HEK293 (cell line): ENCODE data around the gene ATP13A3.

Experiments
- CTCF ChIA-PET: fragments of 350-600 bp; formaldehyde crosslinking; extraction: SDS; loops from one replicate; lab custom pipeline; 2021; ENCODE audit warnings: antibody characterized with exemption; lab: Yijun Ruan, JAX
- POLR2A ChIA-PET: fragments of 300-600 bp; formaldehyde crosslinking; extraction: SDS; loops from one replicate; lab custom pipeline; 2020; ENCODE audit warnings: antibody characterized with exemption, inconsistent platforms; lab: Yijun Ruan, JAX
- H3K27ac ChIP-seq: fragments of 200-500 bp; sonication (Bioruptor generic); 2 replicates; pipeline ENCODE4 v1.5.1; 2014; ENCODE audit warnings: low read depth, low read length, control low read depth, inconsistent platforms; ENCODE audit errors: extremely low read depth
- H3K36me3 ChIP-seq, 2 experiments: fragments of 200-500 bp in 1 of 2; sonication (Bioruptor generic) in 1 of 2; 1 replicate in 1 of 2; 2 replicates in 1 of 2; pipeline ENCODE4 v1.5.1; 2014 to 2017; ENCODE audit warnings: inconsistent platforms in 2 of 2, low read length in 2 of 2; ENCODE audit not compliant: control insufficient read depth in 2 of 2, insufficient read depth in 1 of 2
- H3K4me1 ChIP-seq: fragments of 200-500 bp; sonication (Bioruptor generic); 2 replicates; pipeline ENCODE4 v1.5.1; 2014; ENCODE audit warnings: mild to moderate bottlenecking, low read length, inconsistent platforms; ENCODE audit not compliant: control insufficient read depth, insufficient read depth
- H3K4me3 ChIP-seq: 2 replicates; pipeline ENCODE4 v1.5.1; 2011; ENCODE audit warnings: low read depth, mild to moderate bottlenecking, control low read depth, low read length, moderate library complexity
- H3K9me3 ChIP-seq: fragments of 200-500 bp; sonication (Bioruptor generic); 2 replicates; pipeline ENCODE4 v1.5.1; 2014; ENCODE audit warnings: low read depth, low read length, inconsistent platforms; ENCODE audit not compliant: control insufficient read depth, insufficient read depth
- GLIS2 ChIP-seq: fragments of 450-650 bp; formaldehyde crosslinking; IDR thresholded peaks from 2 replicates; pipeline ENCODE4 v1.5.1; 2016; ENCODE audit warnings: missing biosample characterization, missing genetic modification characterization
- HOXD13 ChIP-seq: sonication (generic); formaldehyde crosslinking; IDR thresholded peaks from 2 replicates; pipeline ENCODE4 v1.8.0; 2022; ENCODE audit warnings: missing genetic modification reagents, borderline replicate concordance
- KLF10 ChIP-seq: fragments of 450-650 bp; IDR thresholded peaks from 2 replicates; pipeline ENCODE4 v1.5.1; 2018; ENCODE audit warnings: missing biosample characterization, mild to moderate bottlenecking, missing genetic modification characterization
- PRDM6 ChIP-seq: fragments of 450-650 bp; formaldehyde crosslinking; IDR thresholded peaks from 2 replicates; pipeline ENCODE4 v1.5.1; 2017; ENCODE audit warnings: missing biosample characterization, missing genetic modification characterization
- YY2 ChIP-seq: fragments of 450-650 bp; formaldehyde crosslinking; IDR thresholded peaks from 2 replicates; pipeline ENCODE4 v1.5.1; 2016; ENCODE audit warnings: missing biosample characterization, missing genetic modification characterization
- ZBTB48 ChIP-seq: fragments of 450-650 bp; formaldehyde crosslinking; IDR thresholded peaks from 2 replicates; pipeline ENCODE4 v1.5.1; 2016; ENCODE audit warnings: missing biosample characterization, missing genetic modification characterization
- ZFHX2 ChIP-seq: fragments of 450-650 bp; formaldehyde crosslinking; conservative IDR thresholded peaks from 2 replicates; pipeline ENCODE4 v1.5.1; 2016; ENCODE audit warnings: missing biosample characterization, missing genetic modification characterization
- ZIC2 ChIP-seq: fragments of 450-650 bp; formaldehyde crosslinking; IDR thresholded peaks from 2 replicates; pipeline ENCODE4 v1.5.1; 2016; ENCODE audit warnings: missing biosample characterization, missing genetic modification characterization
- ZNF2 ChIP-seq: fragments of 450-650 bp; formaldehyde crosslinking; IDR thresholded peaks from 2 replicates; pipeline ENCODE4 v1.5.1; 2016; ENCODE audit warnings: missing biosample characterization, missing genetic modification characterization
- ZNF324 ChIP-seq: fragments of 450-650 bp; formaldehyde crosslinking; IDR thresholded peaks from 2 replicates; pipeline ENCODE4 v1.5.1; 2016; ENCODE audit warnings: missing biosample characterization, missing genetic modification characterization
- ZNF514 ChIP-seq: fragments of 450-650 bp; formaldehyde crosslinking; IDR thresholded peaks from 2 replicates; pipeline ENCODE4 v1.5.1; 2016; ENCODE audit warnings: missing biosample characterization, missing genetic modification characterization
- ZNF544 ChIP-seq: fragments of 450-650 bp; formaldehyde crosslinking; IDR thresholded peaks from 2 replicates; pipeline ENCODE4 v1.5.0; 2017; ENCODE audit warnings: missing biosample characterization, missing genetic modification characterization
- ZNF600 ChIP-seq: fragments of 450-650 bp; formaldehyde crosslinking; IDR thresholded peaks from 2 replicates; pipeline ENCODE4 v1.5.1; 2016; ENCODE audit warnings: missing biosample characterization, missing genetic modification characterization
- ZNF626 ChIP-seq: fragments of 450-650 bp; sonication (Bioruptor Pico); formaldehyde crosslinking; IDR thresholded peaks from 2 replicates; pipeline ENCODE4 v1.5.1; 2018; ENCODE audit warnings: missing biosample characterization, missing genetic modification characterization, inconsistent platforms
- ZNF654 ChIP-seq: fragments of 450-650 bp; formaldehyde crosslinking; IDR thresholded peaks from 2 replicates; pipeline ENCODE4 v1.5.1; 2016; ENCODE audit warnings: low read depth, missing biosample characterization, missing genetic modification characterization
- ZNF660 ChIP-seq: fragments of 450-650 bp; IDR thresholded peaks from 2 replicates; pipeline ENCODE4 v1.5.1; 2018; ENCODE audit warnings: missing biosample characterization, mild to moderate bottlenecking, missing genetic modification characterization
- ZNF704 ChIP-seq: fragments of 450-650 bp; formaldehyde crosslinking; IDR thresholded peaks from 2 replicates; pipeline ENCODE4 v1.5.1; 2016; ENCODE audit warnings: missing biosample characterization, missing genetic modification characterization
- ZNF777 ChIP-seq: fragments of 450-650 bp; formaldehyde crosslinking; IDR thresholded peaks from 2 replicates; pipeline ENCODE4 v1.5.1; 2017; ENCODE audit warnings: missing biosample characterization, missing genetic modification characterization, borderline replicate concordance
- TF ChIP-seq, protein P1 (sequence below): fragments of 450-650 bp; formaldehyde crosslinking; IDR thresholded peaks from 2 replicates; pipeline ENCODE4 v1.5.1; 2016; ENCODE audit warnings: missing biosample characterization, missing genetic modification characterization
- TF ChIP-seq, protein P2 (sequence below): fragments of 450-650 bp; formaldehyde crosslinking; IDR thresholded peaks from 2 replicates; pipeline ENCODE4 v1.5.1; 2016; ENCODE audit warnings: missing biosample characterization, missing genetic modification characterization
- TF ChIP-seq, protein P3 (sequence below): fragments of 450-650 bp; formaldehyde crosslinking; IDR thresholded peaks from 2 replicates; pipeline ENCODE4 v1.5.1; 2016; ENCODE audit warnings: missing biosample characterization, missing genetic modification characterization, low read depth

The ATP13A3 gene

GRCh38 chr3:194404365-194405140, 82.2 kb downstream of the ATP13A3 start:
- Histone ChIP-seq H3K27ac (no peak overlapping the region), H3K4me3 (no peak overlapping the region), H3K9me3 (no peaks in the 10 kb centered on the region), H3K4me1 (no peaks in the 10 kb centered on the region), H3K36me3 (peaks cover 0 to 46% of the 10 kb centered on the region in 2 experiments; a peak in 1 of 3 replicates)
- ChIA-PET POLR2A (no interaction called here), CTCF (interaction anchor here (0.5 to 5.3 kb wide), 12 partner anchors 10 to 1588 kb away, joined by 3 to 38 read pairs (median 3); no protein-coding TSS in a partner anchor)
- TF ChIP-seq, protein P1, sequence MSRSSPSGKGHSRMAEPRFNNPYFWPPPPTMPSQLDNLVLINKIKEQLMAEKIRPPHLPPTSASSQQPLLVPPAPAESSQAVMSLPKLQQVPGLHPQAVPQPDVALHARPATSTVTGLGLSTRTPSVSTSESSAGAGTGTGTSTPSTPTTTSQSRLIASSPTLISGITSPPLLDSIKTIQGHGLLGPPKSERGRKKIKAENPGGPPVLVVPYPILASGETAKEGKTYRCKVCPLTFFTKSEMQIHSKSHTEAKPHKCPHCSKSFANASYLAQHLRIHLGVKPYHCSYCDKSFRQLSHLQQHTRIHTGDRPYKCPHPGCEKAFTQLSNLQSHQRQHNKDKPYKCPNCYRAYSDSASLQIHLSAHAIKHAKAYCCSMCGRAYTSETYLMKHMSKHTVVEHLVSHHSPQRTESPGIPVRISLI (tag by site-specific recombination): peak; percentile 50; the same call in 1 of the 2 replicates
- TF ChIP-seq ZNF2 (tag by site-specific recombination): 0 out of 2 replicates have a peak, but pooled peaks have one; percentile 30
- TF ChIP-seq ZNF660: peak; percentile 58; the same call in 1 of the 2 replicates
- TF ChIP-seq PRDM6: peak; percentile 15; the same call in 1 of the 2 replicates
- TF ChIP-seq ZNF514 (tag by site-specific recombination): no peak
- TF ChIP-seq KLF10 (tag by site-specific recombination): 0 out of 2 replicates have a peak, but pooled peaks have one; percentile 25
- no peak for TF ChIP-seq YY2 (tag by site-specific recombination)
- no peak for TF ChIP-seq ZBTB48 (tag by site-specific recombination)
- no peak for TF ChIP-seq HOXD13 (CRISPR knock-in tag)
- TF ChIP-seq ZNF654: peak; percentile 77
- peak; percentile 30; the same call in 1 of the 2 replicates for TF ChIP-seq ZFHX2 (tag by site-specific recombination)

GRCh38 chr3:194401868-194402329, 84.9 kb downstream of the ATP13A3 start:
- ChIA-PET CTCF (interaction anchor here (0.6 to 2.8 kb wide), 5 partner anchors 34 to 67 kb away, joined by 3 to 20 read pairs (median 3); no protein-coding TSS in a partner anchor), POLR2A (no interaction called here)
- Histone ChIP-seq H3K9me3 (no peaks in the 10 kb centered on the region), H3K4me1 (no peaks in the 10 kb centered on the region), H3K36me3 (peaks cover 0 to 24% of the 10 kb centered on the region in 2 experiments; a peak in 1 of 3 replicates), H3K4me3 (no peak overlapping the region), H3K27ac (no peak overlapping the region)
- no peak for TF ChIP-seq ZNF777
- TF ChIP-seq ZIC2 (tag by site-specific recombination): 0 out of 2 replicates have a peak, but pooled peaks have one; percentile 28

GRCh38 chr3:194401346-194401745, 85.5 kb downstream of the ATP13A3 start:
- Histone ChIP-seq H3K9me3 (no peaks in the 10 kb centered on the region), H3K36me3 (peaks cover 0 to 24% of the 10 kb centered on the region in 2 experiments; a peak in 1 of 3 replicates), H3K27ac (no peak overlapping the region), H3K4me1 (no peaks in the 10 kb centered on the region)
- POLR2A ChIA-PET: no interaction called here
- CTCF ChIA-PET: interaction anchor here (0.6 to 1.1 kb wide), 2 partner anchors 33 to 51 kb away, joined by 3 to 4 read pairs; no protein-coding TSS in a partner anchor
- TF ChIP-seq ZNF544 (tag by site-specific recombination) (no peak), ZNF704 (tag by site-specific recombination) (no peak), ZNF324 (tag by site-specific recombination) (no peak), GLIS2 (no peak), ZNF600 (tag by site-specific recombination) (no peak), ZNF626 (tag by site-specific recombination) (no peak)
- TF ChIP-seq, protein P2, sequence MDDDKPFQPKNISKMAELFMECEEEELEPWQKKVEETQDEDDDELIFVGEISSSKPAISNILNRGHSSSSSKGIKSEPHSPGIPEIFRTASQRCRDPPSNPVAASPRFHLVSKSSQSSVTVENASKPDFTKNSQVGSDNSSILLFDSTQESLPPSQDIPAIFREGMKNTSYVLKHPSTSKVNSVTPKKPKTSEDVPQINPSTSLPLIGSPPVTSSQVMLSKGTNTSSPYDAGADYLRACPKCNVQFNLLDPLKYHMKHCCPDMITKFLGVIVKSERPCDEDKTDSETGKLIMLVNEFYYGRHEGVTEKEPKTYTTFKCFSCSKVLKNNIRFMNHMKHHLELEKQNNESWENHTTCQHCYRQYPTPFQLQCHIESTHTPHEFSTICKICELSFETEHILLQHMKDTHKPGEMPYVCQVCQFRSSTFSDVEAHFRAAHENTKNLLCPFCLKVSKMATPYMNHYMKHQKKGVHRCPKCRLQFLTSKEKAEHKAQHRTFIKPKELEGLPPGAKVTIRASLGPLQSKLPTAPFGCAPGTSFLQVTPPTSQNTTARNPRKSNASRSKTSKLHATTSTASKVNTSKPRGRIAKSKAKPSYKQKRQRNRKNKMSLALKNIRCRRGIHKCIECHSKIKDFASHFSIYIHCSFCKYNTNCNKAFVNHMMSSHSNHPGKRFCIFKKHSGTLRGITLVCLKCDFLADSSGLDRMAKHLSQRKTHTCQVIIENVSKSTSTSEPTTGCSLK (tag by site-specific recombination): no peak
- TF ChIP-seq, protein P3, sequence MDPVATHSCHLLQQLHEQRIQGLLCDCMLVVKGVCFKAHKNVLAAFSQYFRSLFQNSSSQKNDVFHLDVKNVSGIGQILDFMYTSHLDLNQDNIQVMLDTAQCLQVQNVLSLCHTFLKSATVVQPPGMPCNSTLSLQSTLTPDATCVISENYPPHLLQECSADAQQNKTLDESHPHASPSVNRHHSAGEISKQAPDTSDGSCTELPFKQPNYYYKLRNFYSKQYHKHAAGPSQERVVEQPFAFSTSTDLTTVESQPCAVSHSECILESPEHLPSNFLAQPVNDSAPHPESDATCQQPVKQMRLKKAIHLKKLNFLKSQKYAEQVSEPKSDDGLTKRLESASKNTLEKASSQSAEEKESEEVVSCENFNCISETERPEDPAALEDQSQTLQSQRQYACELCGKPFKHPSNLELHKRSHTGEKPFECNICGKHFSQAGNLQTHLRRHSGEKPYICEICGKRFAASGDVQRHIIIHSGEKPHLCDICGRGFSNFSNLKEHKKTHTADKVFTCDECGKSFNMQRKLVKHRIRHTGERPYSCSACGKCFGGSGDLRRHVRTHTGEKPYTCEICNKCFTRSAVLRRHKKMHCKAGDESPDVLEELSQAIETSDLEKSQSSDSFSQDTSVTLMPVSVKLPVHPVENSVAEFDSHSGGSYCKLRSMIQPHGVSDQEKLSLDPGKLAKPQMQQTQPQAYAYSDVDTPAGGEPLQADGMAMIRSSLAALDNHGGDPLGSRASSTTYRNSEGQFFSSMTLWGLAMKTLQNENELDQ: no peak
- TF ChIP-seq, all 188 proteins: peak for 0
- no peak overlapping the region for H3K4me3 ChIP-seq
